Activated CD8-positive, alpha-beta memory T cell treated with anti-CD3 and anti-CD28 coated beads for 48 hours (primary cell): ENCODE results near the gene KRTAP2-2.
"Not testable (repeated sequence)": the region's sequence is repeated elsewhere in the genome, so short reads cannot be mapped to it uniquely, and the experiment has no call there.

Experiments used
- DNase-seq, 3 experiments: peaks; one replicate each; pipeline ENCODE4 v3.0.0-alpha.2; 2020; ENCODE audit warnings: low read depth in 2 of 3, low spot score in 2 of 3

The KRTAP2-2 gene

GRCh38 chr17:41055130-41055529 lies at the start of gene KRTAP2-2:
Gene KRTAP2-2, minus strand, starts transcription at chr17:41055230. Its CDS starts 19 bp downstream, at chr17:41055211.
- not testable (repeated sequence) for DNase-seq

GRCh38 chr17:41104386-41105038 lies 49.5 kb upstream of the KRTAP2-2 start:
- DNase-seq, result not testable (repeated sequence)

GRCh38 chr17:41103896-41104295 lies 48.9 kb upstream of the KRTAP2-2 start:
- no peak for DNase-seq

GRCh38 chr17:41101586-41102259 lies 46.7 kb upstream of the KRTAP2-2 start, which contains the start of gene KRTAP4-16:
Gene KRTAP4-16, minus strand, starts transcription at chr17:41102209. Its CDS starts 0 bp downstream, at chr17:41102209.
- DNase-seq, result no peak

- not testable (repeated sequence) for DNase-seq
These were observed 44.9 kb upstream of the KRTAP2-2 start for GRCh38 chr17:41099682-41100480.

- DNase-seq, result no peak
These were observed 43.5 kb upstream of the KRTAP2-2 start for GRCh38 chr17:41098481-41098880.

GRCh38 chr17:41098042-41098441 lies 43.0 kb upstream of the KRTAP2-2 start, which contains the start of gene KRTAP4-8:
Gene KRTAP4-8, minus strand, starts transcription at chr17:41098142. Its CDS starts 58 bp downstream, at chr17:41098084.
- DNase-seq, result no peak

GRCh38 chr17:41096055-41096454 lies 41.0 kb upstream of the KRTAP2-2 start:
- no peak for DNase-seq

GRCh38 chr17:41088760-41089352 lies 33.8 kb upstream of the KRTAP2-2 start:
- not testable (repeated sequence) for DNase-seq

- DNase-seq, result not testable (repeated sequence)
These were observed 29.2 kb upstream of the KRTAP2-2 start, which contains the start of gene KRTAP4-7 for GRCh38 chr17:41084100-41084856. Gene KRTAP4-7, plus strand, starts transcription at chr17:41084150. Its CDS starts 57 bp downstream, at chr17:41084207.

GRCh38 chr17:41083427-41083826 lies 28.4 kb upstream of the KRTAP2-2 start:
- DNase-seq, result not testable (repeated sequence)

GRCh38 chr17:41082626-41083025 lies 27.6 kb upstream of the KRTAP2-2 start:
- no peak for DNase-seq

GRCh38 chr17:41076788-41077187 lies 21.8 kb upstream of the KRTAP2-2 start:
- no peak for DNase-seq

- no peak for DNase-seq
These were observed 18.6 kb upstream of the KRTAP2-2 start for GRCh38 chr17:41073676-41074075.

GRCh38 chr17:41071606-41072360 lies 16.8 kb upstream of the KRTAP2-2 start:
- no peak for DNase-seq

- DNase-seq, result no peak
These were observed 14.0 kb upstream of the KRTAP2-2 start for GRCh38 chr17:41069031-41069430.

- no peak for DNase-seq
These were observed 12.3 kb upstream of the KRTAP2-2 start for GRCh38 chr17:41067281-41067680.

GRCh38 chr17:41065829-41066624 lies 11.0 kb upstream of the KRTAP2-2 start, which contains the start of gene KRTAP2-4:
Gene KRTAP2-4, minus strand, starts transcription at chr17:41065879. Its CDS starts 34 bp downstream, at chr17:41065845.
- DNase-seq, result no peak
